Stimulated activated CD8-positive, alpha-beta memory T cell treated with anti-CD3 and anti-CD28 coated beads, Interleukin-15, amount 100 ng/mL, for 4 hours (primary cell): ENCODE data around the gene NME3.

Experiments used
- DNase-seq, 2 donors: peaks; one replicate each; pipeline ENCODE4 v3.0.0-alpha.2; 2020; ENCODE audit warnings: low read depth in 2 of 2

The NME3 gene

GRCh38 chr16:1780677-1781072, 9.3 kb upstream of the NME3 start:
- no peak for DNase-seq

GRCh38 chr16:1779741-1780676, 8.7 kb upstream of the NME3 start:
- DNase-seq, result no peak

GRCh38 chr16:1779234-1779701, 7.9 kb upstream of the NME3 start:
- no peak for DNase-seq

GRCh38 chr16:1778200-1779179, 7.1 kb upstream of the NME3 start:
- no peak for DNase-seq

GRCh38 chr16:1777375-1778199, 6.2 kb upstream of the NME3 start:
- no peak for DNase-seq

- DNase-seq, result no peak
Observed at GRCh38 chr16:1776991-1777374, 5.6 kb upstream of the NME3 start.

- no peak for DNase-seq
Observed at GRCh38 chr16:1776672-1776955, 5.3 kb upstream of the NME3 start.

GRCh38 chr16:1775846-1776671, 4.7 kb upstream of the NME3 start:
- DNase-seq, result no peak

GRCh38 chr16:1775006-1775845, 3.9 kb upstream of the NME3 start:
- DNase-seq, result no peak

GRCh38 chr16:1774448-1774780, 3.1 kb upstream of the NME3 start:
- DNase-seq, result no peak

- DNase-seq, result no peak
Observed at GRCh38 chr16:1773703-1774447, 2.5 kb upstream of the NME3 start.

GRCh38 chr16:1772908-1773702, 1.8 kb upstream of the NME3 start, which contains the start of gene MRPS34:
Gene MRPS34 (minus strand): TSS chr16:1773134. CDS start chr16:1773119, 15 bp downstream.
- DNase-seq, result peak; percentile 53 to 61

- DNase-seq, result peak in 1 of 2 donors; percentile 21
Observed at GRCh38 chr16:1772362-1772907, 1.1 kb upstream of the NME3 start, which contains the start of gene EME2. Gene EME2 (plus strand): TSS chr16:1772810. CDS start chr16:1773228, 418 bp downstream.

- DNase-seq, result no peak
Observed at GRCh38 chr16:1771864-1772361, 570 bp upstream of the NME3 start.

- peak in 1 of 2 donors; percentile 20 for DNase-seq
Observed at GRCh38 chr16:1770328-1771187, 785 bp downstream of the NME3 start.

- no peak for DNase-seq
Observed at GRCh38 chr16:1769402-1770300, 1.7 kb downstream of the NME3 start.
